OCI-LY7 (cell line): ENCODE measurements around the gene LEMD2. TPM values are rescaled to one million over a fixed set of nuclear protein-coding genes. Genes with fewer than 3 reads are reported as not detected.

ENCODE experiments used
- BruUV-seq: library from RNA; stranded (reverse); fragments of 400-500 nt; replicated peaks from 2 replicates; lab custom pipeline; 2021; lab: Mats Ljungman, UMichigan
- CTCF ChIA-PET: fragments of 300-600 bp; sonication (Branson Sonifier 250); formaldehyde crosslinking; loops from one replicate; lab custom pipeline; 2022; ENCODE audit warnings: antibody characterized with exemption; ENCODE audit not compliant: unreplicated experiment; lab: Charles Lee
- POLR2A ChIA-PET: fragments of 300-600 bp; sonication (Branson Sonifier 250); formaldehyde crosslinking; loops from one replicate; lab custom pipeline; 2022; ENCODE audit warnings: antibody characterized with exemption; lab: Charles Lee
- DNase-seq: peaks from one replicate; pipeline ENCODE4 v3.0.0-alpha.2; 2015; ENCODE audit warnings: low spot score
- H2AFZ ChIP-seq: fragments of 200-600 bp; sonication (generic), shearing (Covaris generic); 2 replicates; pipeline ENCODE4 v1.6.1; 2014; ENCODE audit warnings: mild to moderate bottlenecking, antibody characterized with exemption, low read length, moderate library complexity
- H3K27ac ChIP-seq: fragments of 200-600 bp; sonication (generic); 2 replicates; pipeline ENCODE4 v1.5.1; 2014; ENCODE audit warnings: mixed run types, low read depth, mild to moderate bottlenecking, moderate library complexity, low read length, inconsistent platforms; ENCODE audit not compliant: poor library complexity, severe bottlenecking
- H3K36me3 ChIP-seq: fragments of 200-600 bp; sonication (generic); 2 replicates; pipeline ENCODE4 v1.6.1; 2014; ENCODE audit warnings: mild to moderate bottlenecking, antibody characterized with exemption, low read length, moderate library complexity, mixed read lengths; ENCODE audit not compliant: insufficient read depth
- H3K4me1 ChIP-seq: fragments of 200-600 bp; sonication (generic); 2 replicates; pipeline ENCODE4 v1.5.1; 2014; ENCODE audit warnings: mild to moderate bottlenecking, low read length; ENCODE audit not compliant: insufficient read depth, poor library complexity, severe bottlenecking
- H3K4me2 ChIP-seq: fragments of 200-600 bp; sonication (generic); 2 replicates; pipeline ENCODE4 v1.6.1; 2014; ENCODE audit warnings: mild to moderate bottlenecking, low read length
- H3K4me3 ChIP-seq: fragments of 200-600 bp; sonication (generic); 2 replicates; pipeline ENCODE4 v1.5.1; 2014; ENCODE audit warnings: mild to moderate bottlenecking, low read depth, low read length; ENCODE audit not compliant: poor library complexity, severe bottlenecking
- H3K79me2 ChIP-seq: fragments of 200-600 bp; sonication (generic); 2 replicates; pipeline ENCODE4 v1.6.1; 2016; ENCODE audit warnings: low read depth, mild to moderate bottlenecking, low read length, moderate library complexity, mixed read lengths; ENCODE audit not compliant: insufficient read depth
- H3K9me2 ChIP-seq: fragments of 200-600 bp; sonication (generic); 2 replicates; pipeline ENCODE4 v1.6.1; 2016; ENCODE audit warnings: mild to moderate bottlenecking, low read length, mixed read lengths; ENCODE audit not compliant: insufficient read depth
- H3K9me3 ChIP-seq: fragments of 200-600 bp; sonication (generic); 2 replicates; pipeline ENCODE4 v1.6.1; 2014; ENCODE audit warnings: mild to moderate bottlenecking, mixed run types, low read length, mixed read lengths
- H4K20me1 ChIP-seq: fragments of 200-600 bp; sonication (generic); 2 replicates; pipeline ENCODE4 v1.6.1; 2014; ENCODE audit warnings: mild to moderate bottlenecking, antibody characterized with exemption, low read length, moderate library complexity, mixed read lengths; ENCODE audit not compliant: insufficient read depth
- EZH2phosphoT487 ChIP-seq: fragments of 200-600 bp; sonication (generic); IDR thresholded peaks from 2 replicates; pipeline ENCODE4 v1.6.1; 2018; ENCODE audit warnings: low read depth, borderline replicate concordance, mild to moderate bottlenecking, mixed run types, antibody characterized with exemption, low read length, moderate library complexity, mixed read lengths
- intact Hi-C: fragments of 100-400 bp; cut with micrococcal nuclease; formaldehyde crosslinking; loops from one replicate; pipeline ENCODE4 v1.10.0; 2022; ENCODE audit not compliant: unreplicated experiment
- total RNA-seq, 2 experiments: library from RNA; depleted of rRNA in 1 of 2; stranded (reverse); fragments of >200 nt in 1 of 2; shearing (Covaris generic) in 1 of 2; gene quantifications; 2 replicates each; pipeline ENCODE4 v1.2.3, GENCODE V29; 2014 to 2022
- TF ChIP-seq, protein P1 (sequence below): fragments of 200-600 bp; sonication (generic); conservative IDR thresholded peaks from 2 replicates; pipeline ENCODE4 v1.5.1; 2014; ENCODE audit warnings: mild to moderate bottlenecking, antibody characterized with exemption, low read length, moderate library complexity, mixed read lengths

LEMD2 gene
- total RNA-seq, 2 experiments from 2014 or later: 59.2 to 66.9 TPM

- Histone ChIP-seq H3K9me2 (no peaks in the 10 kb centered on the region), H3K9me3 (no peaks in the 10 kb centered on the region), H3K4me1 (peaks cover 3% of the 10 kb centered on the region), H3K4me3 (no peak overlapping the region), H2AFZ (no peak overlapping the region), H3K27ac (no peak overlapping the region), H4K20me1 (no peaks in the 10 kb centered on the region), H3K36me3 (peaks cover 93% of the 10 kb centered on the region), H3K79me2 (no peaks in the 10 kb centered on the region), H3K4me2 (no peak overlapping the region)
- intact Hi-C loops: no loop called here
- no TSS peak for BruUV-seq
- ChIA-PET CTCF (no interaction called here), POLR2A (no interaction called here)
- no peak for TF ChIP-seq EZH2phosphoT487
- TF ChIP-seq, protein P1, sequence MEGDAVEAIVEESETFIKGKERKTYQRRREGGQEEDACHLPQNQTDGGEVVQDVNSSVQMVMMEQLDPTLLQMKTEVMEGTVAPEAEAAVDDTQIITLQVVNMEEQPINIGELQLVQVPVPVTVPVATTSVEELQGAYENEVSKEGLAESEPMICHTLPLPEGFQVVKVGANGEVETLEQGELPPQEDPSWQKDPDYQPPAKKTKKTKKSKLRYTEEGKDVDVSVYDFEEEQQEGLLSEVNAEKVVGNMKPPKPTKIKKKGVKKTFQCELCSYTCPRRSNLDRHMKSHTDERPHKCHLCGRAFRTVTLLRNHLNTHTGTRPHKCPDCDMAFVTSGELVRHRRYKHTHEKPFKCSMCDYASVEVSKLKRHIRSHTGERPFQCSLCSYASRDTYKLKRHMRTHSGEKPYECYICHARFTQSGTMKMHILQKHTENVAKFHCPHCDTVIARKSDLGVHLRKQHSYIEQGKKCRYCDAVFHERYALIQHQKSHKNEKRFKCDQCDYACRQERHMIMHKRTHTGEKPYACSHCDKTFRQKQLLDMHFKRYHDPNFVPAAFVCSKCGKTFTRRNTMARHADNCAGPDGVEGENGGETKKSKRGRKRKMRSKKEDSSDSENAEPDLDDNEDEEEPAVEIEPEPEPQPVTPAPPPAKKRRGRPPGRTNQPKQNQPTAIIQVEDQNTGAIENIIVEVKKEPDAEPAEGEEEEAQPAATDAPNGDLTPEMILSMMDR: no peak
- DNase-seq: no peak
Measured at GRCh38 chr6:33776764-33777163, 12.2 kb downstream of the LEMD2 start.

DNA sequence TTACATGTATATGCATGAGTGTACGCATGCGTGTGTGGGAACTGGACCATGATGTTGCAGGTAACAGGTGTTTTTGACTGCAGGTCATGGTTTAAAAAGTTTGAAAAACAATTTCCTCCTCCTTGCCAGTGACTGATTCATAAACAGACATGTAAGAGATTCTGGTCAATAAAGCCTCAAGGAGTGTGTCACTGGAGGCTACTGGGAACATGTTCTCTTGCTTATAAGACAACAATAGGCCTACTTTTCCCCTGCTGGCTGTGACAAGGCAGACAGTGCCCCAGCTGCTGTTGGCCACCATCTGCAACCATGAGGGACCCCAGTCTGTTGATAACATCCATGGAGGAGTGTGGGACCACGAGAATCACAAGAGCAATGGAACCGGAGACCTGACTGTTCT is 12.7 kb downstream of the LEMD2 start:
- BruUV-seq: no TSS peak
- CTCF ChIA-PET: no interaction called here

GRCh38 chr6:33774774-33775173 is 14.2 kb downstream of the LEMD2 start:
- H3K4me1 ChIP-seq: peaks cover 3% of the 10 kb centered on the region
- POLR2A ChIA-PET: no interaction called here
- CTCF ChIA-PET: no interaction called here

More for the DNA sequence above, 12.7 kb downstream of the LEMD2 start:
- Histone ChIP-seq H4K20me1 (no peaks in the 10 kb centered on the region), H3K27ac (no peak overlapping the region), H3K4me2 (no peak overlapping the region), H3K4me1 (peaks cover 3% of the 10 kb centered on the region), H2AFZ (no peak overlapping the region), H3K36me3 (peaks cover 87% of the 10 kb centered on the region), H3K9me3 (no peaks in the 10 kb centered on the region), H3K79me2 (no peaks in the 10 kb centered on the region), H3K4me3 (no peak overlapping the region), H3K9me2 (no peaks in the 10 kb centered on the region)
- TF ChIP-seq, protein P1: no peak
- TF ChIP-seq EZH2phosphoT487: no peak
- no peak for DNase-seq
- intact Hi-C loops: no loop called here
- POLR2A ChIA-PET: no interaction called here

More at GRCh38 chr6:33774774-33775173, 14.2 kb downstream of the LEMD2 start:
- Histone ChIP-seq H3K4me3 (no peak overlapping the region), H3K9me3 (no peaks in the 10 kb centered on the region), H3K36me3 (peaks cover 73% of the 10 kb centered on the region), H3K27ac (no peak overlapping the region), H4K20me1 (no peaks in the 10 kb centered on the region), H3K79me2 (no peaks in the 10 kb centered on the region), H3K9me2 (no peaks in the 10 kb centered on the region), H3K4me2 (no peak overlapping the region), H2AFZ (no peak overlapping the region)
- DNase-seq: no peak
- intact Hi-C loops: no loop called here
- BruUV-seq: no TSS peak
- no peak for TF ChIP-seq EZH2phosphoT487
- TF ChIP-seq, protein P1: no peak
